Measurements from ENCODE around the gene MARK3. TPM values are rescaled to one million over a fixed set of nuclear protein-coding genes. Genes with fewer than 3 reads are reported as not detected.

MARK3 gene
- total RNA-seq, 1 experiment from 2014 or later, result 72.5 TPM

DNA sequence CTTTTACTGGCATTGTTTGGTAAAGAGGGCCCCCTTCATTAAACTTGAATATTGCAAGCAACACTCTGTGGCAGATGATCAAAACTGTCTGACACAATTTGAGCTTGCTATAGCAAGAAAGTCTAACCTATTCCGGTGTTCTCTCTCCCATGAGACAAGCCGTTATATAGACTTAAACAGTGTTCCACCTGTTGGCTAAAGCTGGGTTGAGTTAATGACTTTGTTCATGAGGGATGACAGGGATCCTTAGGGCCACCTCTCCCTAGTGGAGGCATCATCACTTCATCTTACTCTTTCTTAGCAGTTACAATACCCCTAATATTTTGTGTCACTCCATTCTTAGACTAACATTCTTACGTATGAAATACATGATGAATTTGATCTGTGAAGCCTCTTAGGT is 47.4 kb upstream of the MARK3 start:
- H2AFZ ChIP-seq (ENCODE audit: low read depth, low read length, poor library complexity, severe bottlenecking), result no peak overlapping the region
- peaks cover 38% of the 10 kb centered on the region; the same call in 1 of the 2 replicates for H4K20me1 ChIP-seq (ENCODE audit: insufficient read depth)
- peaks cover 3 to 10% of the 10 kb centered on the region in 2 experiments; a peak in 3 of 4 replicates for H3K4me1 ChIP-seq (ENCODE audit: control insufficient read depth in 1 of 2, insufficient read depth in 2 of 2, low read length in 2 of 2)
- ChIA-PET RAD21 (ENCODE audit: low non-redundant PET in 1 of 2, low total read pairs in 2 of 2, uncharacterized antibody in 2 of 2, unreplicated experiment in 2 of 2) (no interaction called here), POLR2A (no interaction called here), CTCF (no interaction called here)
- ATAC-seq (no peak), DNase-seq (ENCODE audit: low read depth, low spot score) (no peak)
- H3K79me2 ChIP-seq (ENCODE audit: insufficient read depth, low read length), result peaks cover 62% of the 10 kb centered on the region
- no peaks in the 10 kb centered on the region for H3K9me3 ChIP-seq (ENCODE audit: control insufficient read depth in 1 of 2, insufficient read depth in 1 of 2, low read depth in 1 of 2, low read length in 2 of 2)
- BruUV-seq (replicated peaks), result no TSS peak
- no peak overlapping the region for H3K4me3 ChIP-seq (replicated peaks in 1 of 2; ENCODE audit: low read depth in 1 of 2, low read length in 2 of 2)
- H3K27me3 ChIP-seq (ENCODE audit: insufficient read depth, low read length), result no peaks in the 10 kb centered on the region
- H3K4me2 ChIP-seq (ENCODE audit: low read length), result no peak overlapping the region
- intact Hi-C loops (cut with micrococcal nuclease), result no loop called here
- peaks cover 72 to 77% of the 10 kb centered on the region in 2 experiments for H3K36me3 ChIP-seq (ENCODE audit: control insufficient read depth in 1 of 2, insufficient read depth in 2 of 2, low read length in 2 of 2)
- H3K9ac ChIP-seq (ENCODE audit: low read length), result no peak overlapping the region
- H3K27ac ChIP-seq (ENCODE audit: low read depth, low read length), result no peak overlapping the region
- TF ChIP-seq POLR2A (IDR thresholded peaks at IDR 0.05; ENCODE audit: borderline replicate concordance, extremely low read depth, insufficient read depth, insufficient read length) (no peak), CBX3 (IDR thresholded peaks at IDR 0.05; ENCODE audit: low read depth) (no peak), POLR2AphosphoS5 (IDR thresholded peaks at IDR 0.05; ENCODE audit: low read depth, low read length) (no peak), EZH2 (IDR thresholded peaks at IDR 0.05) (no peak), CEBPB (IDR thresholded peaks at IDR 0.05; ENCODE audit: low read depth) (no peak), TCF7L2 (IDR thresholded peaks at IDR 0.05; ENCODE audit: borderline replicate concordance, extremely low read depth, insufficient read depth, insufficient read length) (no peak), ZFX (IDR thresholded peaks at IDR 0.05) (no peak)
- TF ChIP-seq, protein P1, sequence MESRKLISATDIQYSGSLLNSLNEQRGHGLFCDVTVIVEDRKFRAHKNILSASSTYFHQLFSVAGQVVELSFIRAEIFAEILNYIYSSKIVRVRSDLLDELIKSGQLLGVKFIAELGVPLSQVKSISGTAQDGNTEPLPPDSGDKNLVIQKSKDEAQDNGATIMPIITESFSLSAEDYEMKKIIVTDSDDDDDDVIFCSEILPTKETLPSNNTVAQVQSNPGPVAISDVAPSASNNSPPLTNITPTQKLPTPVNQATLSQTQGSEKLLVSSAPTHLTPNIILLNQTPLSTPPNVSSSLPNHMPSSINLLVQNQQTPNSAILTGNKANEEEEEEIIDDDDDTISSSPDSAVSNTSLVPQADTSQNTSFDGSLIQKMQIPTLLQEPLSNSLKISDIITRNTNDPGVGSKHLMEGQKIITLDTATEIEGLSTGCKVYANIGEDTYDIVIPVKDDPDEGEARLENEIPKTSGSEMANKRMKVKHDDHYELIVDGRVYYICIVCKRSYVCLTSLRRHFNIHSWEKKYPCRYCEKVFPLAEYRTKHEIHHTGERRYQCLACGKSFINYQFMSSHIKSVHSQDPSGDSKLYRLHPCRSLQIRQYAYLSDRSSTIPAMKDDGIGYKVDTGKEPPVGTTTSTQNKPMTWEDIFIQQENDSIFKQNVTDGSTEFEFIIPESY (IDR thresholded peaks at IDR 0.05; ENCODE audit: extremely low read depth, insufficient replicate concordance, low read length), result no peak
- TF ChIP-seq, protein P2, sequence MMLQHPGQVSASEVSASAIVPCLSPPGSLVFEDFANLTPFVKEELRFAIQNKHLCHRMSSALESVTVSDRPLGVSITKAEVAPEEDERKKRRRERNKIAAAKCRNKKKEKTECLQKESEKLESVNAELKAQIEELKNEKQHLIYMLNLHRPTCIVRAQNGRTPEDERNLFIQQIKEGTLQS (IDR thresholded peaks at IDR 0.05), result no peak
- TF ChIP-seq, protein P3, sequence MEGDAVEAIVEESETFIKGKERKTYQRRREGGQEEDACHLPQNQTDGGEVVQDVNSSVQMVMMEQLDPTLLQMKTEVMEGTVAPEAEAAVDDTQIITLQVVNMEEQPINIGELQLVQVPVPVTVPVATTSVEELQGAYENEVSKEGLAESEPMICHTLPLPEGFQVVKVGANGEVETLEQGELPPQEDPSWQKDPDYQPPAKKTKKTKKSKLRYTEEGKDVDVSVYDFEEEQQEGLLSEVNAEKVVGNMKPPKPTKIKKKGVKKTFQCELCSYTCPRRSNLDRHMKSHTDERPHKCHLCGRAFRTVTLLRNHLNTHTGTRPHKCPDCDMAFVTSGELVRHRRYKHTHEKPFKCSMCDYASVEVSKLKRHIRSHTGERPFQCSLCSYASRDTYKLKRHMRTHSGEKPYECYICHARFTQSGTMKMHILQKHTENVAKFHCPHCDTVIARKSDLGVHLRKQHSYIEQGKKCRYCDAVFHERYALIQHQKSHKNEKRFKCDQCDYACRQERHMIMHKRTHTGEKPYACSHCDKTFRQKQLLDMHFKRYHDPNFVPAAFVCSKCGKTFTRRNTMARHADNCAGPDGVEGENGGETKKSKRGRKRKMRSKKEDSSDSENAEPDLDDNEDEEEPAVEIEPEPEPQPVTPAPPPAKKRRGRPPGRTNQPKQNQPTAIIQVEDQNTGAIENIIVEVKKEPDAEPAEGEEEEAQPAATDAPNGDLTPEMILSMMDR (IDR thresholded peaks at IDR 0.05 in 2 of 3, conservative IDR thresholded peaks at IDR 0.05 in 1 of 3; ENCODE audit: borderline replicate concordance in 1 of 3, insufficient read depth in 1 of 3, low read depth in 2 of 3, low read length in 2 of 3), result no peak
- H3K9me2 ChIP-seq (ENCODE audit: insufficient read depth), result no peaks in the 10 kb centered on the region
